Endodermal cell (in vitro differentiated cells): ENCODE data around the gene PDK4. TPM values are rescaled to one million over a fixed set of nuclear protein-coding genes. Genes with fewer than 3 reads are reported as not detected.
"Not testable (repeated sequence)": the region's sequence is repeated elsewhere in the genome, so short reads cannot be mapped to it uniquely, and the experiment has no call there.

Experiments
- DNase-seq: peaks from one replicate; pipeline ENCODE4 v3.0.0-alpha.2; 2017
- H3K27ac ChIP-seq: 2 replicates; pipeline ENCODE4 v1.5.1; 2013; ENCODE audit warnings: mild to moderate bottlenecking, low read depth, low read length, moderate library complexity
- H3K27me3 ChIP-seq: 2 replicates; pipeline ENCODE4 v1.6.1; 2013; ENCODE audit warnings: mild to moderate bottlenecking, low read length, moderate library complexity; ENCODE audit not compliant: insufficient read depth, control insufficient read depth, poor library complexity, severe bottlenecking
- H3K36me3 ChIP-seq: 2 replicates; pipeline ENCODE4 v1.7.0; 2013; ENCODE audit warnings: mild to moderate bottlenecking, low read length, moderate library complexity; ENCODE audit not compliant: control insufficient read depth, insufficient read depth
- H3K4me1 ChIP-seq: one replicate; pipeline ENCODE4 v1.7.0; 2013; ENCODE audit warnings: low read length; ENCODE audit not compliant: control insufficient read depth, insufficient read depth
- H3K4me3 ChIP-seq: 2 replicates; pipeline ENCODE4 v1.5.1; 2013; ENCODE audit warnings: mild to moderate bottlenecking, low read length, moderate library complexity
- H3K9ac ChIP-seq: 2 replicates; pipeline ENCODE4 v1.6.1; 2013; ENCODE audit warnings: mild to moderate bottlenecking, low read length, moderate library complexity; ENCODE audit not compliant: poor library complexity, severe bottlenecking; ENCODE audit errors: extremely low read depth
- H3K9me3 ChIP-seq: 2 replicates; pipeline ENCODE4 v1.6.1; 2013; ENCODE audit warnings: mild to moderate bottlenecking, low read length, moderate library complexity; ENCODE audit not compliant: control insufficient read depth
- H3K27ac Mint-ChIP-seq: 2 replicates; pipeline ENCODE4 v1.8.0; 2020; ENCODE audit warnings: mixed read lengths
- H3K27me3 Mint-ChIP-seq: 2 replicates; pipeline ENCODE4 v1.8.0; 2021; ENCODE audit warnings: mild to moderate bottlenecking, mixed read lengths; ENCODE audit not compliant: insufficient read depth
- H3K36me3 Mint-ChIP-seq: 2 replicates; pipeline ENCODE4 v1.8.0; 2020; ENCODE audit warnings: low read depth, mixed read lengths
- H3K4me1 Mint-ChIP-seq: 2 replicates; pipeline ENCODE4 v1.8.0; 2020; ENCODE audit warnings: mixed read lengths
- H3K4me3 Mint-ChIP-seq: 2 replicates; pipeline ENCODE4 v1.8.0; 2020; ENCODE audit warnings: mild to moderate bottlenecking, moderate library complexity, mixed read lengths
- H3K9me3 Mint-ChIP-seq: 2 replicates; pipeline ENCODE4 v1.8.0; 2020; ENCODE audit warnings: mild to moderate bottlenecking, mixed read lengths
- CTCF ChIP-seq: fragments of 200-600 bp; sonication (generic); conservative IDR thresholded peaks from 2 replicates; pipeline ENCODE4 v1.5.0; 2021; ENCODE audit warnings: antibody characterized with exemption, mild to moderate bottlenecking
- WGBS, 2 experiments: methylation state at CpG; one replicate each; pipeline versions ENCODE4 v1.1.5 to v1.1.7; 2013; ENCODE audit warnings: missing lambda C conversion rate in 2 of 2, mixed read lengths in 1 of 2; ENCODE audit not compliant: insufficient coverage in 1 of 2, insufficient read length in 1 of 2; 5-methylcytosine and 5-hydroxymethylcytosine counted together
- total RNA-seq, 2 donors: library from RNA; stranded (reverse); fragmentation: NEBNext Ultra II Directional in 1 of 2; extraction: Animal tissue kit (Norgen Biotek cat#: 25700) in 1 of 2; gene quantifications; 2 replicates in 1 of 2; 3 replicates in 1 of 2; pipeline ENCODE4 v1.2.1, GENCODE V29; 2021

The PDK4 gene
- total RNA-seq, 2 donors from 2014 or later = 0.42 to 0.73 TPM

- Histone ChIP-seq H3K27me3 (peaks cover 22% of the 10 kb centered on the region), H3K27ac (no peak overlapping the region), H3K4me3 (no peak overlapping the region), H3K9me3 (no peaks in the 10 kb centered on the region), H3K36me3 (no peaks in the 10 kb centered on the region), H3K4me1 (peaks cover 10% of the 10 kb centered on the region), H3K9ac (no peak overlapping the region)
- Mint-ChIP-seq H3K36me3 (no peaks in the 10 kb centered on the region), H3K9me3 (no peaks in the 10 kb centered on the region), H3K4me3 (no peak overlapping the region), H3K4me1 (peaks cover 13% of the 10 kb centered on the region), H3K27me3 (peaks cover 21% of the 10 kb centered on the region), H3K27ac (no peak overlapping the region)
- no peak for TF ChIP-seq CTCF
- no peak for DNase-seq
- 71 to 90% methylated on average over 1 to 2 of the region's 2 CpGs for WGBS, 2 experiments
Observed at GRCh38 chr7:95553939-95554338, 42.4 kb downstream of the PDK4 start.

GRCh38 chr7:95552010-95552926, 44.0 kb downstream of the PDK4 start:
- H3K9me3 ChIP-seq, H3K4me3 Mint-ChIP-seq, H3K9ac ChIP-seq, H3K4me1 ChIP-seq, H3K4me3 ChIP-seq, H3K36me3 ChIP-seq, H3K27ac Mint-ChIP-seq, H3K9me3 Mint-ChIP-seq, H3K27ac ChIP-seq, H3K36me3 Mint-ChIP-seq, DNase-seq: not testable (repeated sequence)
- WGBS, 2 experiments = 96 to 98% methylated on average over 19 to 45 of the region's 45 CpGs
- peaks cover 29% of the 10 kb centered on the region for H3K27me3 ChIP-seq
- Mint-ChIP-seq H3K4me1 (peaks cover 13% of the 10 kb centered on the region), H3K27me3 (peaks cover 19% of the 10 kb centered on the region)

- WGBS, 2 experiments = 86 to 87% methylated on average over 4 of the region's 4 CpGs
Observed at GRCh38 chr7:95550546-95550945, 45.8 kb downstream of the PDK4 start.

More at GRCh38 chr7:95550546-95550945, 45.8 kb downstream of the PDK4 start:
- Mint-ChIP-seq H3K4me1 (peaks cover 17% of the 10 kb centered on the region), H3K36me3 (no peaks in the 10 kb centered on the region), H3K27ac (no peak overlapping the region), H3K27me3 (peaks cover 18% of the 10 kb centered on the region), H3K4me3 (no peak overlapping the region), H3K9me3 (no peaks in the 10 kb centered on the region)
- H3K4me3 ChIP-seq = no peak overlapping the region
- H3K4me1 ChIP-seq = peaks cover 13% of the 10 kb centered on the region
- no peaks in the 10 kb centered on the region for H3K9me3 ChIP-seq
- no peaks in the 10 kb centered on the region for H3K36me3 ChIP-seq
- no peak for DNase-seq
- no peak overlapping the region for H3K27ac ChIP-seq
- H3K9ac ChIP-seq = no peak overlapping the region
- peaks cover 29% of the 10 kb centered on the region for H3K27me3 ChIP-seq
- TF ChIP-seq CTCF = no peak
